Measurements from ENCODE around the gene THSD4. TPM values are rescaled to one million over a fixed set of nuclear protein-coding genes. Genes with fewer than 3 reads are reported as not detected.

Gene THSD4
- polyA plus RNA-seq, 2 of the 4 experiments (the other 2 are of a cell fraction): 15.8 to 40.7 TPM

GRCh38 chr15:71804695-71805470 is 689.6 kb downstream of the THSD4 start:
- 73% methylated on average over 6 of the region's 6 CpGs for WGBS (ENCODE audit: missing lambda C conversion rate)
- no peak for ATAC-seq
- Histone ChIP-seq H3K4me3 (no peak overlapping the region), H3K9me3 (no peaks in the 10 kb centered on the region), H3K27ac (peak overlapping the region; percentile 77 to 84), H3K4me2 (peak overlapping the region; percentile 29), H3K4me1 (peaks cover 62% of the 10 kb centered on the region)
- FAIRE-seq: peak; percentile 81
- no peak for DNase-seq (ENCODE audit: low read depth in 1 of 2, low spot score in 1 of 2)
- POLR2A ChIA-PET: no interaction called here
- CTCF ChIA-PET: interaction anchor here (0.8 to 13.3 kb wide), 10 partner anchors 13 to 831 kb away, joined by 3 to 522 read pairs (median 6); no protein-coding TSS in a partner anchor
- TF ChIP-seq MAFK (IDR thresholded peaks at IDR 0.05; ENCODE audit: partially characterized antibody): no peak

GRCh38 chr15:71806452-71806931 is 691.2 kb downstream of the THSD4 start:
- Histone ChIP-seq H3K4me2 (peak overlapping the region; percentile 14), H3K4me3 (no peak overlapping the region), H3K9me3 (no peaks in the 10 kb centered on the region), H3K27ac (peak overlapping the region; percentile 77 to 84), H3K4me1 (peaks cover 48% of the 10 kb centered on the region)
- peak in 1 of 2 experiments; percentile 49 for DNase-seq (ENCODE audit: low read depth in 1 of 2, low spot score in 1 of 2)
- ATAC-seq: peak in 1 of 2 experiments; percentile 30; a peak in 3 of 6 replicates
- TF ChIP-seq RNF2 (IDR thresholded peaks at IDR 0.05; ENCODE audit: borderline replicate concordance, low read depth) (no peak), MAX (IDR thresholded peaks at IDR 0.05) (0 out of 2 replicates have a peak, but pooled peaks have one; percentile 13), MAFK (IDR thresholded peaks at IDR 0.05; ENCODE audit: partially characterized antibody) (peak; percentile 97), JUNB (IDR thresholded peaks at IDR 0.05) (no peak), EP300 (IDR thresholded peaks at IDR 0.05) (peak in 1 of 2 experiments; percentile 38; a peak in 2 of 5 replicates), TP53 (CRISPR knock-in tag; IDR thresholded peaks at IDR 0.05) (no peak), REST (IDR thresholded peaks at IDR 0.05) (no peak), ZNF302 (CRISPR knock-in tag; IDR thresholded peaks at IDR 0.05) (no peak), JUN (IDR thresholded peaks at IDR 0.05) (peak in 1 of 2 experiments; percentile 34; a peak in 1 of 5 replicates), GATA3 (IDR thresholded peaks at IDR 0.05; ENCODE audit: borderline replicate concordance) (peak; percentile 42; the same call in 1 of the 2 replicates), EHF (CRISPR knock-in tag; IDR thresholded peaks at IDR 0.05) (no peak)
- ChIA-PET CTCF (interaction anchor here (1.2 to 13.3 kb wide), 5 partner anchors 26 to 365 kb away, joined by 3 to 522 read pairs (median 6); no protein-coding TSS in a partner anchor), POLR2A (no interaction called here)
- 30% methylated on average over 7 of the region's 7 CpGs for WGBS (ENCODE audit: missing lambda C conversion rate)
- FAIRE-seq: no peak

GRCh38 chr15:71807125-71807629 is 691.9 kb downstream of the THSD4 start:
- FAIRE-seq (no peak), ATAC-seq (peak in 1 of 2 experiments; percentile 30; a peak in 3 of 6 replicates), DNase-seq (ENCODE audit: low read depth in 1 of 2, low spot score in 1 of 2) (no peak)
- Histone ChIP-seq H3K4me1 (peaks cover 45% of the 10 kb centered on the region), H3K4me2 (peak overlapping the region; percentile 14; the same call in 2 of the 3 replicates), H3K27ac (peak overlapping the region; percentile 77 to 84), H3K4me3 (no peak overlapping the region), H3K9me3 (no peaks in the 10 kb centered on the region)
- ChIA-PET CTCF (interaction anchor here (0.9 to 13.3 kb wide), 7 partner anchors 17 to 349 kb away, joined by 3 to 522 read pairs (median 4); no protein-coding TSS in a partner anchor), POLR2A (no interaction called here)
- no peak for TF ChIP-seq CTCF (IDR thresholded peaks at IDR 0.05)
- no peak for TF ChIP-seq E2F6 (IDR thresholded peaks at IDR 0.05; ENCODE audit: borderline replicate concordance, low read depth)
- no peak for TF ChIP-seq RAD21 (conservative IDR thresholded peaks at IDR 0.05 in 1 of 2, IDR thresholded peaks at IDR 0.05 in 1 of 2)
- TF ChIP-seq RCOR1 (IDR thresholded peaks at IDR 0.05; ENCODE audit: low read depth, low read length): no peak
- no peak for TF ChIP-seq JUN (IDR thresholded peaks at IDR 0.05)
- TF ChIP-seq FOXS1 (CRISPR knock-in tag; IDR thresholded peaks at IDR 0.05): no peak
- TF ChIP-seq CHD4 (IDR thresholded peaks at IDR 0.05; ENCODE audit: borderline replicate concordance): no peak
- TF ChIP-seq CHD2 (IDR thresholded peaks at IDR 0.05; ENCODE audit: low read length, partially characterized antibody): no peak
- TF ChIP-seq BHLHE40 (IDR thresholded peaks at IDR 0.05; ENCODE audit: low read depth, low read length): no peak
- TF ChIP-seq RARB (CRISPR knock-in tag; IDR thresholded peaks at IDR 0.05): no peak
- TF ChIP-seq ATOH8 (CRISPR knock-in tag; IDR thresholded peaks at IDR 0.05; ENCODE audit: low read depth): no peak
- no peak for TF ChIP-seq CBX8 (IDR thresholded peaks at IDR 0.05)
- TF ChIP-seq RNF2 (IDR thresholded peaks at IDR 0.05; ENCODE audit: borderline replicate concordance, low read depth): no peak
- TF ChIP-seq MAFK (IDR thresholded peaks at IDR 0.05; ENCODE audit: partially characterized antibody): no peak
- TF ChIP-seq TFCP2L1 (CRISPR knock-in tag; IDR thresholded peaks at IDR 0.05): no peak
- TF ChIP-seq TP53 (CRISPR knock-in tag; IDR thresholded peaks at IDR 0.05): no peak
- WGBS (ENCODE audit: missing lambda C conversion rate): 95% methylated on average over 15 of the region's 15 CpGs

All from A549 (cell line).